ENCODE data around the gene NTMT1.

- TF ChIP-seq CTCF (IDR thresholded peaks at IDR 0.05) = no peak
- TF ChIP-seq POLR2A (IDR thresholded peaks at IDR 0.05) = no peak
Observed at GRCh38 chr9:129633207-129633606, 7.2 kb downstream of the NTMT1 start.

Data from adrenal gland (tissue), 5 donors.